Endometrial microvascular endothelial cells (primary cell): ENCODE data around the gene NANOS3. TPM values are rescaled to one million over a fixed set of nuclear protein-coding genes. Genes with fewer than 3 reads are reported as not detected.
"Not testable (repeated sequence)": the region's sequence is repeated elsewhere in the genome, so short reads cannot be mapped to it uniquely, and the experiment has no call there.

Experiments
- in situ Hi-C: cut with HindIII; loops from 2 replicates; pipeline ENCODE4 v1.10.0; 2017; ENCODE audit warnings: low sequenced_read_pairs, low pct_unique_long_range_greater_than_20kb; ENCODE audit errors: inconsistent ontology term
- total RNA-seq: library from RNA; depleted of rRNA; stranded (reverse); fragments of >200 nt; gene quantifications from one replicate; pipeline ENCODE4 v1.2.3, GENCODE V29; 2015; ENCODE audit errors: inconsistent ontology term

NANOS3 gene
- total RNA-seq, 1 donor from 2014 or later = not detected

DNA sequence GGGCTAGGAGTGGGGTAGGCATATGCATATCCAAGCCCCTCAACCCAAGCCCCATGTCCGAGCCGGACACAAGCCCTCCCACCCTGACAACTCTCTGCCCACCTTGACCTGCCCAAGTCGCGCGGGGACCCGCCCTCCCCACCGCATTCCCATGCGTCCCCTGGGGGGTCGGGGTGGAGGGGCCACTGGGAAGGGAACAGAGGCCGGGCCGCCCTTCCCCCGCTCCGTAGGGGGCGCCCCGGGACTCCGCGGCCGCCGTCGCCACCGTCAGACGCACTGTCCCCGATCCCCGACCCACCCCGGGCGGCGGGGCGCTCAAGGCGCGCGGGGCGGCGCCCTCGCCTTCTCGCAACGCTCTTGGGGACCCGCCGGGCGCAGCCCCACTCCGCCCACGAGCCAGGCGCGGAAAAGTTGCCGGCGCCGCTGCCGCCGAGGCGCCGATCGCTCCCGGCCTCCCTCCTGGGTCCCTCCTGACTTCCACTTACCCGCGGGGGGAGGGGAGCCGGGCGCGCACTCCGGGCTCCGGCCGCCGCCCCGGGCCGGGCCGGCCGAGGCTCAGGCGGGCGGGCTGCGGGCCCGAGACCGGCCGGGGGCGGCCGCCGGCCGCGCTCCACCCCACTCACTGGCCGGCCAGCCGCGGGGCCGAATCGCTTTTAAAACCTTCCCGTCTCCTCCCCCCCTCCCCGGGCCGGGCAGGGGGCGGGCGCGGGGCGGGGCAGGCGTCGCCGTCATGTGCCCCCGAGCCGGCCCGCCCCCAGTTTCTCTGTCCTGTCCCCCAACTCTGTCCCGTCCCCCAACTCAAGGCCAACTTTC is 34.4 kb upstream of the NANOS3 start:
- in situ Hi-C loops = no loop called here

DNA sequence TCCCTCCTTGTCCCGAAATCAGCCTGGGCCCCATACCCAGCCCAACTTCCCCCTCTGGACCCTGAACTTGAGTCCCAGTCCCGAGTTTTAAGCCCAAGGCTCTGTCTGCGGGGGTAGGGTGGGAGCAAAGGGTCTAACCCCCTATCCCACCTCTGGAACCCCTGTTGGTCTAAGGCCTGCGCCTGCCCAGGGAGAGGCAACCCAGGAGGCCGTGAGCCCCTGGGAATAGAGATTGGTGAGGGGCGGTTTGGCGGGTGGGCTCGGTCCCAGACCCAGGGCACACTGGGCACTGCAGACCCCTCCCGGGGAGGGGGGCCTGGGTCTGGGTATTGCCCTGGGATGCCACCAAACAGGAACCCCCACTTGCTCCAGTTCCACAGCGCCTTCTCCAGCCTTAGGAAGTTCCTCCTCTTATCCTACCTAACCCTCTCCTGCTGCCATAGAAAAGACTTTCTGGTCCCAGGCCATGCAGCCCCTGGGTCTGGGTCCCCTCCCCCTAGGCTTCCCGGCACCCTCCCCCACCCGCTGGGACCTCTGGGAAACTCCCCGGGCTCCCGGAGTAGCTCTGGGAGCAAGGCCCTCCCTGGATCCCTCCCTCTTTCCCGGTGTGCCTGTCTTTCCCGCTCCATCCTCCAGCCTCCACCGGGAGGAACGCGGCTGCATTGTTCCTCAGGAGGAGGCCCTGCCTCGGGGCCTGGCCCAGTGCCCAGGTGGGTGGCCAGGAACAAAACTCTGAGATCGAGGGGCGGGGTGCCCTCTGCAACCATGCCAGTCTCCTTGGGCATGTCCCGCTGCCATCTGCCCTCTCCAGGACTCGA is 33.6 kb upstream of the NANOS3 start:
- in situ Hi-C loops = no loop called here

DNA sequence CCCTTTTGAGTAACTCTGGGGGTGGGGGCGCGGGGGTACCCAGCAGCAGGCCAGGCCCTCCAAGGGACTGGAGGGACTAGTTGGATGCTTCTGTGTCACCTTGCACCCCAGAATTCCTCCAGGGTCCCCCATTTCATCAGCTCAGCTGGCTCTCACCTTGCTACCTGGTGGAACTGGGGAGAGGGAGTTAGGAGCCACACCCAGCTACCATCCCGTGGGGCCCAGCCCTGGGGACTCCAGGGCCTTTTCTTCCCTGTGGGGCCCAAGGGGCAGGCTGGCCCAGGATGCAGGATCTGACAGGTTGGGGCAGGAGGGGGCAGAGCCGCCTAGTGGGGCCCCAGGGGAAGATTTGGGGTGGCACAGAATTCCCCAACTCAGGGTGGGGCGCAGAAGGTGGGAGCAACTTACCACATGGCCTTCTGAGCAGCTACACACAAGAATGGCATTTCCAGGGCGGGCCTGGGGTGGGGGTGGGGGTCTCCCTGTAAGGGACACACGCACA is 32.8 kb upstream of the NANOS3 start:
- in situ Hi-C loops = no loop called here

DNA sequence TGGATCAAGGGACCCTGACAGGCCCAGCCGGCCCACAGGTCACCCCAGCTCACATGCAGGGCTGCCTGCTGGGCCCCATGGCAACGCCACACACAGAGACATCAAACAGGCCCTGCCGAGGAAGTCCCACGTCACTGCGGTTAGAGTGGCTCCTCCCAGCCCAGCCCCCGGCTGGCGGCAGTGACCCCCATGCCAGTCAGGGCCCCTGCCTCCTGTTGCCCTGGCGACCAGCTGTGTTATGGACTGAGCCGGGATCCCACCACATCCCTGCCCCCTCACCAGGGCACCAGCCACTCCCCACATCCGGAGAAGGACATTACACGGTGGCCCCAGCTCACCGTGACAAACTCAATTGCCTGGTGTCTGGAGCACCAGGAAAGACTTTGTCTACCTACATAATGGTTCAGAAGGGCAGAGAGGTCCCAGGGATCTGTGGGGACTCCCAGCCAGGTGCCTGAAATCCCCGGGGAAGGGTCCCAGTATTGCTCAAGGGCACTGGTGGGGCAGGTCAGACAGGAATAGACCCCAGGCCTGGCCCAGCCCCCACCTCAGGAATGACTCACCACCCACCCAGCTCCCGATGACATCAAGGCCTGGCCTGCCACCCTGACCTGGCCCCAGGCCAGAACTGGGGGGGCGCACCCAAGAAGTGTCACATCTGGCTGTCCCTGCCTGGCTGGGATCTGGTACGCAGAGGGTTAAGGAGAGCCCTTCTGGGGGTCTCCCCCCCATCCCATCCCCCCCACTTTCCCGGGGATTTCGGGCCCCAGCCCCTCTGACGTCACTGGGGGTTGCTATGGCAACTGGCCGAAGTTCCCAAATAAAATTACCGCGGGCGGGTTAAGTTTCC is 30.2 kb upstream of the NANOS3 start:
- in situ Hi-C loops = no loop called here

DNA sequence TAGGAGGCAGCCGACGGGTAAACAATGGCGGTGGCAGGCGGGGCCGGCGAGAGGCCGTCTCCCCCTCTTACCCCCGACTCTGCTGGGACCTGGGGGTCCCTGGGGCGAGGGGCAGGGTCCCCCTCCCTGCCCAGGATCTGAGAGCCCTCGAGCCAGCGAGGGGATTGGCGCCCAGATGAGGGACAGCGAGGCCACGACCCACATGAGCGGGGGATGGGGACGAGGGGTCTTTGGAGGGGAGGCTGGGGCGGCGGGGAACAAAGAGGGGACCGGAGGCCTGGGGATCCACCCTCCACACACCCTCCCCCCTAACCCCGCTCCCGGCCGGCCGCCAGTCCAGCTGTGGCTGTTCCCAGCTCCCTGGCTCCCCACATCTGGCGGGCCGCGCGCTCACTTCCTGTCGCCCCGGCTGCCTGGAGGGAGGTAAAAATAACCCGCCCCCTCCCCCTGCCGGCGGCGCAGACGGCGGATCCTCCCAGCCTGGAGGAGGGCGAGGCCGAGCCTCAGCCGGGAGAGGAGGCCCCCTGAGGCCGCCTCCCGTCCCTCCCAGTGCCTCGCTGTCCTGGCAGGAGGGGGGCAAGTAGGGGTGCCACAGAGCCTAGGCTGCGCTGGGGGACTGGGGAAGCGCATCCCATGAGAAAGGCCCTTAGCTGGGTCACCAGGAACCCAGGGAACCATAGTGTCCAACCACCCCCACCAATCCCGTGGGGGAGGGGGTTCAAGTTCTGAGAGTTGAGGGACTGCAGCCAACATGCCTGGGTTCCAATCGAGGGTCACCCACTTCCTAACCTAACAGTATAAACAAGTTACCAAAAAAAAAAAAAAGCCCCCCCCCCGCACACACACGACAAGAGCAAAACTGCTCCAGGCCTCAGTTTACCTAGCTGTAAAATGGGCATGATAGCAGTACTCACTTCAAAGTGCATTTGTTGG is 29.3 kb upstream of the NANOS3 start:
- in situ Hi-C loops = no loop called here

DNA sequence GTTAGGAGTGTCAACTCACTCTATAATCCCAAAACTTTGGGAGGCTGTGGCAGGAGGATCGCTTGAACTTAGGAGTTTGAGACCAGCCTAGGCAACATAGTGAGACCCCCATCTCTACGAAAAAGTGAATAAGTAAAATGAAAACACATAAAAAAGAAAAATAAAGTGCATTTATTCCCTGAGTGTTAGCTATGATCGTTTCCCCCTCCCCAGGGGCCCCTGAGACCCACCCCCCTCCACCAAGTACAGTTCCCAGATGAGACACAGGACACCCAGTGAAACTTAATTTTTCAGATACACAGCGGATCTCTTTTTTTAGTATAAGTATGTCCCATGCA is 28.6 kb upstream of the NANOS3 start:
- in situ Hi-C loops = no loop called here

DNA sequence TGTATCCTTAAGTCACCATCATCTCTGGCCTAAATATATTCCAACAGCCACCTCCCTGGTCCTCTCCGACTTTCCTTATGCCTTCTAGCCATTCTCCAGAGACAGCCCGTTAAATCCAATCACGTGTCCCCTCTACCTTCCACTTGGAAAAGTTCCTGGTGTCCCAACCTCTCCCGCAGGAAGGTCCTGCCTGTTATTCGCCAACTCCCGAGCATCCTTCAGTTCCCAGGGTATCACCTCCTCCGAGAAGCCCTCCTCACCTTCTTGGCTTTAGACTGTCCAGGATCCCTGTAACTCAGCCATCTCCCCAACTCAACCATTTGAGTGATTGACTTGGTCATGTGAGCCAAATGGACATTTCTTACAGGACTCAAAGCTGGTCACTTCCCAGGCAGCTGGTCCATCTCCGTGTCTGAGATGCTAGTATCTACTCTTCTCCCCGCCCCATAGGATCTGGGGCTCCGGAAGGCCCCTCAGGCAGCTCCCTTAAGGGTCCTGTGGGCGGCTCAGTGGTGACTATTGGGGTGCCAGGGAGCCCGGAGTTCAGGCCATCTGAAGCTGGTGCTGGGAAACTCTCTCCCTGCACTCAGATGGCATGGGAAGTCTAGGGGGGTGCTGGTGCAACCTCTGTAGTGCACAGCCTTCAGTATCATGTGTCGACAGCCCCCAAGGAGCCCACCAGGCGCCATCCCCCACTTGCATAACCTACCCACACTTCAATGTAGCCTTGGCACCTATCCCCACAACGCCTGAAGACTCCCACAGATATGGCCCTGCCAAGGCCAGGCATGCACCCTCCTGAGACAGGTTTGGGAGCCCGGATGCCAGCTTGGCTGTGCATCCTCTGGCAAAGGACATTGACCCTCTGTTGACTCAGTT is 27.9 kb upstream of the NANOS3 start:
- in situ Hi-C loops = no loop called here

DNA sequence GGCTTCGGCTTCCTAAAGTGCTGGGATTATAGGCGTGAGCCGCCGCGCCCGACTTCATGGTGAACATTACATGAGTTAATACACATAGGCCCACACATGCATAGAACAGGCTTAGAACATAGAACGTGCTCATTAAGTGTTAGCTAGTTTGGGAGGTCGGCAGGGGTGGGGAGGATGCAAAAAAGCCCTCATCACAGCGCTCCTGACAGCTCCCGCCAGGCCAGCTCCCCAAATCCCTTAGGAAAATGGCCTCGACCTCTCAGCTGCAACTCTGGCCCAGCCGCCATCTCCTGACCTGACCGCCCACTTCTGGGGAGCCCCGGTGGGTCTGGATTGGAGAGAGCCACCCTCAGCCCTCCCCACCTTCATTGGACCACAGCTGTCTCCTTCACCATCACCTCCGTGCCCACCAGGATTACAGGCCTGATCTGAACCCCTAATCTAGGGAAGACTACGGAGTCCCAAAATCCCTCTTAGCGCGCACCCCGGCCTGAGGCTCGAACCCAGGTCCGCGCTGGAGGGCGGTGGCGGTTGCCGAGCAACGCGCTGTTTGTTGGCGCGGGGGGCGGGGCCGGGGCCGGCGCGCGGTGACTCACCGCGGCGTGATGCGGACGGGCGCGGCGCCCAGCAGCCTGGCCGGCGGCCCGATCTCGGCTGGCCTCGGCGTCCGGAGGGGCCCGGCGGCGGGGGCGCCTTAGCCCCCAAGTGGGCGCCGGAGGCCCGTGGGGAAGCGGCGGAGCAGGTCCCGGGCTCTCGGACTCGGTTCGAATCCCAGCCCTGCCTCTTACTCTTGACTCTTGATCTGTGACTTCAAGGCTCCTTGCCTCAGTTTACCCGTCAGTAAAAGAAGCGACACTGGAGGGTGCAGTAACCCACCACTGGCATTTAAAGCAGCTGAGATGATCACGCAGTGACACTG is 26.7 kb upstream of the NANOS3 start:
- in situ Hi-C loops = no loop called here

DNA sequence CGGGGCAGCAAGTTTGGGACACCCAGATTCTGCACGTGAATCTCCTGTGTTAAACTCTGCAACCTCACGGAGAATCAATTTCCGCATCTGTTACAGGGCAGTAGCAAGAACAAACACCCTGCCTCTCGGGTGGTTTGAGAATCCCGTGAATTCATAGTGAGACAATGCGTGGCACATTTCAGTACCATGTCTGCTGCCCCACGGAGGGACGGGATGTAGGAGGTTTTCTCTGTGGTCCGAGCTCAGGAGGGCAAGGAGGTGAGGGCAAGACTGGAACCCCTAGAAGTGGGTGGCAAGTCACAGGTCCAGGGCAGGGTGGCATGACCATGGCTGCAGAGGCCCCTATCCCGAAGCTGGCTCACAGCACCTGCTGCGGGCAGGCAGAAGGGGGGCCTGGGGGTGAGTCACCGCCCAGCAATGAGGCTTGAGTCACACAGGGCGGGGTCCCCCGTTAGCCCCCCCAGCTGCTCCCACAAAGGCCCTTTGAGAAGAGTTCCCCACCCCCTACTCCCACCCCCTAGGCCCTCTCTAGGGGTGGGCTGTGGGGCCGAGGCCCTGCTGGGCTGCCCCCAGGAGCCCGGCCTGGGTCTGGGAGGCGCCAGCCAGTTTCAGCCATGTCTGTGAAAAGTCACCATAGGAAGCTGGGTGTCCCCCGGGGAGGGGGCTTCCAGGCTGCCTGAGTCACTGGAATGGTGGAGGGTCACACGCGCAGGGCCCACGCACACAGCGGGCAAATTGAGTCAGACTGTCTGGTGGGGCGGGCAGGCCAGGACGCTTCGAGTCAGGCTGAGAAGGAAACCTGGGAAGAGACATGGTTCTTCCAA is 25.8 kb upstream of the NANOS3 start:
- in situ Hi-C loops = no loop called here

DNA sequence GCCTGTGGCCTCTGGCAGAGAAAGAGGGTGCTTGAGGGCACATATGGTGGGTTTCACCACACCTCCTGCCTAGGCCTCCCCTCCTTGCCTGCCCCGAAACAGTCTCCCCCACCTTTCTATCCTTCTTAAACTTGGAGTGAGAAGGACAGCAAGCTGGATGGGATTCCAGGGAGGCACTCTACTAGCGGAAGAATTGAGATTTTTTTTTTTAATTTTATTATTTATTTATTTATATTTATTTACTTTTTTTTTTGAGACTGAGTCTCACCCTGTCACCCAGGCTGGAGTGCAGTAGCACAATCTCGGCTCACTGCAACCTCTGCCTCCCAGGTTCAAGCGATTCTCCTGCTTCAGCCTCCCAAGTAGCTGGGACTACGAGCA is 25.2 kb upstream of the NANOS3 start:
- in situ Hi-C loops = not testable (repeated sequence)

DNA sequence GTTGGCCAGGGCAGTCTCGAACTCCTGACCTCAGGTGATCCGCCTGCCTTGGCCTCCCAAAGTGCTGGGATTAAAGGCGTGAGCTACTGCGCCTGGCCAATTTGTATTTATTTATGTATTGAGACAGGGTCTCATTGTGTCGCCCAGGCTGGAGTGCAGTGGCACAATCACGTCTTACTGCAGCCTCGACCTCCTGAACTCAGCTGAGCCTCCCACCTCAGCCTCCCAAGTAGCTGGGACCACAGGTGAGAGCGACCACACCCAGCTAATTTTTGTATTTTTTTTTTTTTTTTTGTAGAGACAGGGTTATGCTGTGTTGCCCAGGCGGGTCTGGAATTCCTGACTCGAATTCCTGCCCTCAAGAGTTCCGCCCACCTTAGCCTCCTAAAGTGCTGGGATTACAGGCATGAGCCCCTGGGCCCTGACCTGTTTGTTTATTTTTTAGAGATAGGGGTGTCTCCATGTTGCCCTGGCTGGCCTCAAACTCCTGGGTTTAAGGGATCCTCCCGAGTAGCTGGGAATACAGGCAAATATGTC is 24.7 kb upstream of the NANOS3 start:
- in situ Hi-C loops = not testable (repeated sequence)

DNA sequence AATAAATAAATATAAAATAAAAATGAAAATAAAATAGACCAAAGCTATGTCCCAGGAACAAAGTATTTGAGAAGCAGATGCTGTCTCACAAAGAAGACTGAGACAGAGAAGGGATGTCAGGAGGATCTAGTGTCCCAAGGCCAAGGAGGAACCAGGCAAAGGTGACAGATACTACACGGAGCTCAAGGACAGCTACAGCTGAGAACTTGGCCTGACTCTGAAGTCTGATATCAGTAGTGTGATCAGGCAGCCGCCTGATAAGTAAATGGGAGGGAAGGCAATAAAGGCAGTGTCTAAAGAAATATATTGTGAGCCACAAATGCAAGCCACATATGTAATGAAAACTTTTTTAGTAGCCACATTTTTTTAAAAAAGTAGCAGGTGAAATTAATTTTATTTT is 20.4 kb upstream of the NANOS3 start:
- in situ Hi-C loops = no loop called here

DNA sequence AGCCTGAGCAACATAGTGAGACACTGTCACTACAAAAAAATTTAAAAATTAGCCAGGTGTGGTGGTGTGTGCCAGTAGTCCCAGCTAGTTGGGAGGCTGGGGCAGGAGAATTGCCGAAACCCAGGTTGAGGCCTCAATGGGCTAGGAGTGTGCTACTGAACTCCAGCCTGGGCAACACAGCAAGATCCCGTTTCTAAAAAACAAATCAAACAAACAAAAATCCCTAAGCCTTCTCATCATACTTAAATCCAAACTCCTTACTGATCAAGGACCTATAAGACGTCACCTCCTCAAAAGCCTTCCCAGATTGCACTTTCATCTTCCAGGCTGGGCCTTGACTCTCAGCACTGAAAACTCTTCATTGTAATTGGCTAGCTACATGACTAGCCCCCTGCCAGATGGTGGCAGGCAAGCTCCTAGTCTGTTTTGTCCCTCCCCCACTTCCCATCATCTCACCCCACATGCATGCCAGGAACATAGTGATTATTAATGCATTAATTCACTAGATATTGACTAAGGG is 17.5 kb upstream of the NANOS3 start:
- in situ Hi-C loops = no loop called here

DNA sequence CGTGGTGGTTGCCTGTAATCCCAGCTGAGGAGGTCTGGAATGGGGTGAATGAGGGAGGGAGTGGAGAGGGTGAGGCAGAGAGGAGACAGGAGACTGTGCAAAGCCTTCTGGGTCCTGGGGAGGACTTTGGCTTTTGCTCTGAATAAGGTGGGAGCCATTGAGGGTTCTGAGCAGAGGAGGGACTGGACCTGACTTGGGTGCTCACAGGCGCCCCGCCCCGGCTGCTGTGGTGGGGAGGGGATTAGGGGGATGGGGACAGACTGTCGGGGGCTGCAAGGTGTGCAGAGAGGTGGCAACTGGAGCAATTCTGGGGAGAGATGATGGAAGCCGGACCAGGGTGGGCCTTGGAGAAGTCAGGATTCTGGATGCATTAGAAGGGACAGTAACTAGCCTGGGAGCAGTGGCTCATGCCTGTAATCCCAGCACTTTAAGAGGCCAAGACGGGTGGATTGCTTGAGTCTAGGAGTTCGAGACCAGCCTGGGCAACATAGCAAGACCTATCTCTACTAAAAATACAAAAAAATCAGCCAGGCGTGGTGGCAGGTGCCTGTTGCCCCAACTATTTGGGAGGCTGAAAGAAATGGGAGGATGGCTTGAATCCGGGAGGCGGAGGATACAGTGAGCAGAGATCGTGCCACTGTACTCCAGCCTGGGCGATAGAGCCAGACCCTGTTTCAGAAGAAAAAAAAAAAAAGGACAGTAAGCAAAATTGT is 16.1 kb upstream of the NANOS3 start:
- in situ Hi-C loops = no loop called here

DNA sequence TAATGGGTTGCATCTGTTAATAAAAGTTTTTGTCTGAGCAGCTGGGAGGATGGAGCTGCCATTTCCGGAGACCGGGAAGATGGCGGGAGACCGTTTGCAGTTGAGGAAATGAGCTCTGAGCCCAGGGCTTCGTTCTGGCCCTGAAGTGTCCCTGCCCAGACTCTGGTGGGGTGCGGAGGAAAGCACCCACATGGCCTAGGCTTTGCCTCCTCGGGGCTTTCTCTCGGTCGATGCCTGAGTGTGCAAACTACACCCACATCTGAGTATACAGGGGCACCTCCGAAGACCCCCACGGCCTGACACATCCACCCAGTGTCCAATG is 15.6 kb upstream of the NANOS3 start:
- in situ Hi-C loops = no loop called here
